ENCODE measurements around the gene PLAAT2.

Gene PLAAT2

GRCh38 chr11:63512816-63513215, 50.4 kb downstream of the PLAAT2 start:
- no peak for FAIRE-seq

- FAIRE-seq = no peak
These were observed 52.0 kb downstream of the PLAAT2 start for GRCh38 chr11:63511048-63511748.

- FAIRE-seq = no peak
These were observed 52.7 kb downstream of the PLAAT2 start for GRCh38 chr11:63510360-63511047.

- FAIRE-seq = no peak
These were observed 54.4 kb downstream of the PLAAT2 start for GRCh38 chr11:63508745-63509144.

GRCh38 chr11:63508009-63508408, 55.2 kb downstream of the PLAAT2 start:
- no peak for FAIRE-seq

GRCh38 chr11:63507511-63507910, 55.7 kb downstream of the PLAAT2 start:
- no peak for FAIRE-seq

- no peak for FAIRE-seq
These were observed 56.3 kb downstream of the PLAAT2 start for GRCh38 chr11:63506876-63507275.

- FAIRE-seq = no peak
These were observed 57.2 kb downstream of the PLAAT2 start, which contains the start of gene LGALS12 for GRCh38 chr11:63505857-63506528. Gene LGALS12, plus strand, starts transcription at chr11:63506084. Its CDS starts 375 bp downstream, at chr11:63506459.

GRCh38 chr11:63504933-63505586, 58.1 kb downstream of the PLAAT2 start:
- FAIRE-seq = no peak

- FAIRE-seq = no peak
These were observed 59.1 kb downstream of the PLAAT2 start for GRCh38 chr11:63504054-63504453.

GRCh38 chr11:63503492-63503891, 59.7 kb downstream of the PLAAT2 start:
- FAIRE-seq = no peak

Measured in A204.1 (cell line).